ENCODE results near the gene TTLL11. TPM values are rescaled to one million over a fixed set of nuclear protein-coding genes. Genes with fewer than 3 reads are reported as not detected.

Gene TTLL11
- total RNA-seq, 4 donors from 2014 or later, result 9.8 to 18.6 (median 15.6) TPM

GRCh38 chr9:121827251-121827967 lies 265.7 kb downstream of the TTLL11 start:
- TF ChIP-seq EP300 (IDR thresholded peaks at IDR 0.05) (no peak), POLR2A (IDR thresholded peaks at IDR 0.05) (no peak), CTCF (IDR thresholded peaks at IDR 0.05) (no peak)
- no peak overlapping the region for H3K4me3 ChIP-seq
- no peak for DNase-seq (ENCODE audit: low spot score in 2 of 2)
- WGBS, 2 donors, result 77 to 81% methylated on average over 17 of the region's 17 CpGs
- H3K27me3 ChIP-seq, result no peaks in the 10 kb centered on the region
- H3K27ac ChIP-seq, result no peak overlapping the region
- H3K36me3 ChIP-seq, result peaks cover 0 to 2% (median 0%) of the 10 kb centered on the region in 3 donors
- no peaks in the 10 kb centered on the region for H3K9me3 ChIP-seq
- no peaks in the 10 kb centered on the region for H3K4me1 ChIP-seq

GRCh38 chr9:121826711-121827110 lies 266.4 kb downstream of the TTLL11 start:
- DNase-seq (ENCODE audit: low spot score in 2 of 2), result no peak
- Histone ChIP-seq H3K9me3 (no peaks in the 10 kb centered on the region), H3K4me3 (no peak overlapping the region), H3K27me3 (no peaks in the 10 kb centered on the region), H3K27ac (no peak overlapping the region), H3K4me1 (no peaks in the 10 kb centered on the region), H3K36me3 (peaks cover 0 to 4% (median 0%) of the 10 kb centered on the region in 3 donors)
- TF ChIP-seq POLR2A (IDR thresholded peaks at IDR 0.05) (no peak), EP300 (IDR thresholded peaks at IDR 0.05) (no peak), CTCF (IDR thresholded peaks at IDR 0.05) (no peak)
- 89 to 94% methylated on average over 7 of the region's 7 CpGs for WGBS, 2 donors

GRCh38 chr9:121825031-121825691 lies 267.9 kb downstream of the TTLL11 start:
- Histone ChIP-seq H3K9me3 (no peaks in the 10 kb centered on the region), H3K4me3 (no peak overlapping the region), H3K27me3 (no peaks in the 10 kb centered on the region), H3K27ac (no peak overlapping the region), H3K4me1 (peaks cover 0 to 4% (median 0%) of the 10 kb centered on the region in 4 donors), H3K36me3 (peaks cover 0 to 4% (median 0%) of the 10 kb centered on the region in 3 donors)
- TF ChIP-seq POLR2A (IDR thresholded peaks at IDR 0.05) (no peak), CTCF (IDR thresholded peaks at IDR 0.05) (no peak), EP300 (IDR thresholded peaks at IDR 0.05) (no peak)
- WGBS, 2 donors, result 76 to 79% methylated on average over 12 of the region's 12 CpGs
- no peak for DNase-seq (ENCODE audit: low spot score in 2 of 2)

GRCh38 chr9:121824651-121825030 lies 268.5 kb downstream of the TTLL11 start:
- peaks cover 0 to 9% (median 2%) of the 10 kb centered on the region in 4 donors for H3K4me1 ChIP-seq
- TF ChIP-seq CTCF (IDR thresholded peaks at IDR 0.05) (no peak), EP300 (IDR thresholded peaks at IDR 0.05) (no peak), POLR2A (IDR thresholded peaks at IDR 0.05) (no peak)
- H3K4me3 ChIP-seq, result no peak overlapping the region
- no peaks in the 10 kb centered on the region for H3K27me3 ChIP-seq
- WGBS, 2 donors, result 80 to 85% methylated on average over 4 of the region's 4 CpGs
- H3K36me3 ChIP-seq, result peaks cover 0 to 4% (median 0%) of the 10 kb centered on the region in 3 donors
- H3K27ac ChIP-seq, result no peak overlapping the region
- no peak for DNase-seq (ENCODE audit: low spot score in 2 of 2)
- no peaks in the 10 kb centered on the region for H3K9me3 ChIP-seq

Data from tibial nerve (tissue), 4 donors.